IPS DF 6.9 (cell line): ENCODE measurements around the gene CLTCL1.

Source experiments
- DNase-seq: peaks from one replicate; pipeline ENCODE4 v3.0.0-alpha.2; 2013; ENCODE audit warnings: low read depth, low spot score
- H3K27ac ChIP-seq: one replicate; pipeline ENCODE4 v1.5.1; 2013; ENCODE audit warnings: low read length, control low read depth
- H3K27me3 ChIP-seq: 2 replicates; pipeline ENCODE4 v1.6.1; 2013; ENCODE audit warnings: mild to moderate bottlenecking, low read length; ENCODE audit not compliant: control insufficient read depth, insufficient read depth
- H3K36me3 ChIP-seq: 2 replicates; pipeline ENCODE4 v1.6.1; 2013; ENCODE audit warnings: low read length; ENCODE audit not compliant: control insufficient read depth, insufficient read depth
- H3K4me1 ChIP-seq: 2 replicates; pipeline ENCODE4 v1.6.1; 2013; ENCODE audit warnings: low read length; ENCODE audit not compliant: control insufficient read depth, insufficient read depth
- H3K4me3 ChIP-seq: 2 replicates; pipeline ENCODE4 v1.5.1; 2013; ENCODE audit warnings: mild to moderate bottlenecking, low read length
- H3K9me3 ChIP-seq: 2 replicates; pipeline ENCODE4 v1.6.1; 2013; ENCODE audit warnings: low read length, inconsistent platforms; ENCODE audit not compliant: control insufficient read depth, insufficient read depth
- WGBS: extraction: QIAGEN DNeasy Blood & Tissue Kit; methylation state at CpG from one replicate; pipeline ENCODE4 v1.1.7; 2013; ENCODE audit warnings: mixed read lengths, missing lambda C conversion rate; ENCODE audit not compliant: insufficient read length, insufficient coverage; 5-methylcytosine and 5-hydroxymethylcytosine counted together

CLTCL1 gene

DNA sequence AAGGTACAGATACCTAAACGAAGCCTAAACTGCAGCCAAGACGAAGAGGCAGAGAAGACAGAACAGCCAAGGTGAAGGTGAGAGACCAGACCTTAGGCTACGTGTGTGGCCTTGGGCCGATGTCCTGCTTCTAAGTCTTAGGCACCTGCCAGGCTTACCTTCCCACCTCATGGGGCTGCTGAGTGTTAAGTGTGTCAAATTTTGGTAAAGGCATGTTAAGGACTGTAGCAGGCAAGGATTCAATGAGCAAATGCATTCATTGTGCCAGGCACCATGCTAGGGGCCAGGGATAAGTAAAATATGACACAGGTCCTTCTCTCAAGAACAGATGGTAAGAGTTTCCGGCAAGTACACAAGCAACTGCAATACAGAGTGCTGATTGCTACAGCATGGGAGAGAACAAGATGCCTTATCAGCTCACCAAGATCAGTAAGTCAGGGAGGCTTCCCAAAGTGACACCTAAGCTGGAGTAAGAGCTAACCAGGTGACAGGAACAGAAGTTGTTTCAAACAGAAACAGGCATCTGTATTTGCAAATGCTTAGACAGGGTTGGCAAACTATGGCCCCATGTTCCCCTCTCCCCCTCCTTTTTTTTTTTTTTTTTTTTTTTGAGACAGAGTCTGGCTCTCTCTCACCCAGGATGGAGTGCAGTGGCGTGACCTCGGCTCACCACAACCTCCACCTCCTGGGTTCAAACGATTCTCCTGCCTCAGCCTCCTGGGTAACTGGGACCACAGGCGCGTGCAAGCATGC, 46.7 kb downstream of the CLTCL1 start:
- DNase-seq: no peak
- Histone ChIP-seq H3K4me1 (no peaks in the 10 kb centered on the region), H3K36me3 (peaks cover 4% of the 10 kb centered on the region), H3K9me3 (no peaks in the 10 kb centered on the region), H3K4me3 (no peak overlapping the region), H3K27me3 (no peaks in the 10 kb centered on the region), H3K27ac (no peak overlapping the region)
- WGBS: no CpG with 5 or more reads among the region's 10 CpGs

DNA sequence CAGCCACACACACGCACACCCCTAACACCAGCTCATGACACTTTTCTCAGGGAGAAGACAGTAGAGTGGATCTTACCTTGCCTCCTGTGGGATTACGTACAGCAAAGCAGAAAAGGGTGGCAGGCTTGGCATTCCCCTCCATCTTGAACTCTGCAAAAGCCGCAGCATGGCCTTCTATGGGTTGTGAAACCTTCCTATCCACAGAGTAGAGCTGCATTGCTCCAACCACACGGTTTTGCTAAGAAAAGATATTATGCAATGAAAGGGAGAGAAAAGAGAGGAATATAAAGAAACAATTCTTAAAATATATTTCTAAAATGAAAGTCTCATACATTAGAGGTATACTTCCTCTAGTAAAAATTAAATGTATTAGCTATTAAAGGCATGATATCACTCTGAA, 48.8 kb downstream of the CLTCL1 start:
- WGBS: no CpG with 5 or more reads among the region's 4 CpGs
- H3K4me3 ChIP-seq: no peak overlapping the region
- H3K27ac ChIP-seq: no peak overlapping the region
- peaks cover 4% of the 10 kb centered on the region for H3K36me3 ChIP-seq
- no peaks in the 10 kb centered on the region for H3K4me1 ChIP-seq
- no peaks in the 10 kb centered on the region for H3K27me3 ChIP-seq
- DNase-seq: no peak
- H3K9me3 ChIP-seq: no peaks in the 10 kb centered on the region

DNA sequence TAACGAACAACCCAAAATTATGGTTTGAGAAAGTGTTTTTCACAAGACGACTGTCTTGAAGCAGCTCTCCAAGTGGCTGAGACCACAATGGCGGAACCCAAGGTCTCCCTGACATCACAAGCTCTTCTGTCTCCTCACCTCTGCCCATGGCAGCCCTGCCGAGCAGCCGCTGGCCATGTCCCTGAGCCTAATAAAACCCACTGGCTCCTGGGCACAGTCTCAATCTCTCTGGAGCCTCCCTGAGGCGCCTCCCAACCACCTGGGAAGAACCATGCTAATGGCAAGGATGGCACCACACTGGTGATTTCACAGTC, 50.0 kb downstream of the CLTCL1 start:
- Histone ChIP-seq H3K27ac (no peak overlapping the region), H3K27me3 (no peaks in the 10 kb centered on the region), H3K4me1 (no peaks in the 10 kb centered on the region), H3K36me3 (peaks cover 4% of the 10 kb centered on the region), H3K4me3 (no peak overlapping the region), H3K9me3 (no peaks in the 10 kb centered on the region)
- no peak for DNase-seq
- no CpG with 5 or more reads among the region's 6 CpGs for WGBS

DNA sequence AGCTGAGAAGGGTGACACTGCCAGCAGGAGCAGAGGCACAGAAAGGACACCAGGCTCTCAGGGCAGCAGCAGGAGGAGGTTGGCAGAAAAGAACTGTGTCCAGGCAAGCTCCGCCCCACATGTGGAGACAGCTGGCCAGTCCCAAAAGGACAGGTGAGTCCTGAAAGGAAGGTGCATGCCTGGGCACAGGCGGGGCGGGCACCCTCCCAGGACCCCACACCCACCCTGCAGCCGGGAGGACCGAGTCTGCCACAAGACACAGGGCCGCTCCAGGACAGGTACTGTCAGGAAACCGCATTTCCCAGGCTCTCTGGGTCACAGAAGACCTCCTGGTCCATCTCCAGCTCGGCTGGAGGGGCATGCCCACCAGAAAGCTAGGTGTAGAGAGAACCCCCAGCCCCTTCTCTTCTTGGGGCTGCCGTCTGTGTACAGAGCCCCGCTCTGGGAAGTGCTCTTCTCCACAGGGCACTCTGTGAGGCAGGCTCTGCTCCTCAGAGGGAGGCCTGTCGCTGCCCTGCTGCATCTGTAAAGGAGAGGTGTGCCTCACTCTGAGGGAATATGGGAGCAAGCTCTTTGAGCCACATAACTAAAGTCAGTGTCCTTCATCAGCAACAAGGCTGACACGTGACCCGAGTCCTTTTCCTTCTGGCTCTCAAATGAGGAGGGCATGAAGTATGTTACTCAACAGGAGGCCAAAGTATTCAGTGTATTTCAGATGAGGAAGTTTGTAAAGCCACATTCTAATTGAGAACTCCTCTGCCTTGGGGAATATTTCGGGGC, 50.5 kb downstream of the CLTCL1 start:
- no peak for DNase-seq
- WGBS: no CpG with 5 or more reads among the region's 14 CpGs
- Histone ChIP-seq H3K9me3 (no peaks in the 10 kb centered on the region), H3K4me1 (no peaks in the 10 kb centered on the region), H3K4me3 (no peak overlapping the region), H3K27ac (no peak overlapping the region), H3K27me3 (no peaks in the 10 kb centered on the region), H3K36me3 (peaks cover 4% of the 10 kb centered on the region)

DNA sequence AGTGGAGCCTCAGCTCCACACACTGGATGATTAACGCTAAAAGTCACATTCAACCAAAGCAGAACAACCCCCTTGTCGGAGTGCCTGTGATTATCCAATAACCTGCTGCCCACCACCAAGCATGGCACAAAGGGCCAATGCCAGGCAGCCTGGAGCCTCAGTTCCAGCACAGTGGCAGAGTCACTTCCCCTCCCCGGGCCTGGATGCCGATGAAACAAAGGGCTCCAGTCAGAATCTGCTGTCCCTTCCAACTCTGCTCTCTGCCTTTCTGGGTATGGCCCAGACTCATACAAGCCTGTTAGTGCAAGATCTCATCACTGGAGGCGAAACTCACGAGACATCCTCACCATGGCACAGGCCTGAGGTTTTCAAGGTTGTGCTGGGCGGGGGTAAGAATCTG, 52.1 kb downstream of the CLTCL1 start:
- H3K27ac ChIP-seq: no peak overlapping the region
- DNase-seq: no peak
- no peaks in the 10 kb centered on the region for H3K27me3 ChIP-seq
- no peaks in the 10 kb centered on the region for H3K9me3 ChIP-seq
- no peaks in the 10 kb centered on the region for H3K4me1 ChIP-seq
- no peak overlapping the region for H3K4me3 ChIP-seq
- no CpG with 5 or more reads among the region's 7 CpGs for WGBS
- H3K36me3 ChIP-seq: peaks cover 6% of the 10 kb centered on the region

DNA sequence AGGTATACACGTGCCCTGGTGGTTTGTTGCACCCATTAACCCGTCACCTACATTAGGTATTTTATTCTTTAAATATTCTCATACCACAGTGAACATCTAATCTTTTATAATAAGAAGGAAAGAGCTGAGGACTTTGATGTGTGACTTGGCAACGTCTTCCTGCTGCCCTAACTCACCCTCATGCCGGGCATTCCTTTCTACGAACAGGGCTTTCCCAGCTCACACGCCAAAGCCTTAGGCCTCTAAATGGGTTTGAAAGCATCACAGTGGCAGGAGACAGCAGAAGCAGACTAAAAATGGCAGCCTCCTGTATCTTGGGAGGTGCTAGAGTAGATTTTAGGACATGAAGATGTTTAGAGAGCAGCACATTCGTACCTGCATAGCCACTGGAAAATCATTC, 52.6 kb downstream of the CLTCL1 start:
- no peak overlapping the region for H3K27ac ChIP-seq
- H3K36me3 ChIP-seq: peaks cover 7% of the 10 kb centered on the region
- H3K9me3 ChIP-seq: no peaks in the 10 kb centered on the region
- no peak overlapping the region for H3K4me3 ChIP-seq
- DNase-seq: no peak
- H3K4me1 ChIP-seq: no peaks in the 10 kb centered on the region
- H3K27me3 ChIP-seq: no peaks in the 10 kb centered on the region
- WGBS: no CpG with 5 or more reads among the region's 7 CpGs

DNA sequence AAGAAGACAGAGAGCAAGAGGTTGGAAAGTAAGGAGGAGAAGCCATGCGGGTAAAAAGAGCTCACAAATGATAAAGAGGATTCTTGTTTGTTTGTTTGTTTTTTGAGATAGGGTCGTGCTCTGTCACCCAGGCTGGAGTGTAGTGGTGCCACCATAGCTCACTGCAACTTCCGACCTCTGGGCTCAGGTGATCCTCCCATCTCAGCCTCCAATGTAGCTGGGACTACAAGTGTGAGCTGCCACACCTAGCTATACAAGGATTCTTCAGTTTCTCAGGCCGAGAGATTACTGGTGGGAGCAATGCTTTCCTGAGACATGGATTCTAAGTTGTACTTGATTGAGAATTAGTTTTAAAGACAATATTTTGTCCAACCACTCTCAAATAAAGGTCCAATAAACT, 55.6 kb downstream of the CLTCL1 start:
- Histone ChIP-seq H3K27ac (no peak overlapping the region), H3K4me3 (no peak overlapping the region), H3K27me3 (no peaks in the 10 kb centered on the region), H3K9me3 (no peaks in the 10 kb centered on the region), H3K36me3 (peaks cover 10% of the 10 kb centered on the region; the same call in 1 of the 2 replicates), H3K4me1 (no peaks in the 10 kb centered on the region)
- WGBS: no CpG with 5 or more reads among the region's 4 CpGs
- DNase-seq: no peak

DNA sequence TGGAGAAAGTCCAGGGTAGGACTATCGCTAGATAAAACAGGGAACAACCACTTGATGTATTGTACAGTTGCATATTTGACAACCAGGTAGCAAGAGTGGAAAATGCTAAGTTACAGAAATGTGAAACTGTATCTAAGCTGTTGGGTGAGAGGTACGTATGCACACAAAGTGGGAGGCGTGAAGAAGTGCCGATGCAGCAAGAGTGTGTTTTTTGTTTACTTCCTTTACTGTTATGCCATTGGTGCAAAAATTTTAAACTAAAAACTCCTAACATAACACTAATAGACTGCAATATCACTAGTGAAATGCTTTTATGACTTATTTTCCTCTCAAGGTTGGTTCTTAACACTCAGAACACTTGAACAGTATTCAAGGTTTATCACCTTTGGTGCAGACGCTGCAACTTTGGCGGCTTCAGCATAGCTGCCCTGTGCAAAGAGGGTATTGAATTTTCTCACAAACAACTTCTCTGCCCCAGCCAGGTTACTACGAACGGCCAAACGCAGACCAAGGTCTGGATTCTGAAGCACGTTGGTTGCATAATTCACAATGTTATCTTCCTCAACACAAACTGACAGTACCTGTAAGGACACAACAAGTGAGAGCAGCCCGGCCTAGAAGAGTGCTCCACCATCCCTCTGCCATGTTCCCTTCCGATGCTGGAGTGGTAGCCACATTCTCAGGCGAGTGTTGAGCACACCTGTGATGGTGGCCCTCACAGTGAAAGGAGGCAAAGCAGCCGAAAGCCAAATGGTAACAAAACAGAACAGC, 57.2 kb downstream of the CLTCL1 start:
- H3K36me3 ChIP-seq: peaks cover 10% of the 10 kb centered on the region; the same call in 1 of the 2 replicates
- WGBS: no CpG with 5 or more reads among the region's 14 CpGs
- H3K9me3 ChIP-seq: no peaks in the 10 kb centered on the region
- H3K27ac ChIP-seq: no peak overlapping the region
- DNase-seq: no peak
- no peaks in the 10 kb centered on the region for H3K27me3 ChIP-seq
- no peak overlapping the region for H3K4me3 ChIP-seq
- H3K4me1 ChIP-seq: no peaks in the 10 kb centered on the region

DNA sequence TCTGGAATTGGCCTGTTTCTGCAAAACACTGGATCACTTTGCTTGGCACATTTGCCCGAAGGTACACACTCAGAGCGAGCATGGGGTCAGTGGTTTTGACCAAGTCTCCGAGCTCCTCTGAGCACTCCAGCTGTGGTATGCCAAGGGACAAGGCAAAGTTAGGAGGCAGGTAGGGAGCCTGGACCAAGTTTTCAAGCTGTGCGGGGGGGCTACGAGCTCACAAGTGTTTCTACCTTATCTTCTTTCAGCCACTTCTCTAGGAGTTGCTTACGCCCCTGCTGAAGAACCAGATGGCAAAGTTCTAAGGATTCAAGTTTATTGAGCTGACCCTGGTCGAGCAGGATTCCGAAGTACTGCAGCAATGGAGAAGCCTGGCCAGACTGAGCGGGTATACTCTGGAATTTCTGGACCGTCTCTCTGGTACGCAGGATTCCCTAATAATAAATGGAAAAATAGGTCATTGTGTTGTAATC, 58.3 kb downstream of the CLTCL1 start:
- WGBS: no CpG with 5 or more reads among the region's 11 CpGs
- no peak for DNase-seq
- Histone ChIP-seq H3K27me3 (no peaks in the 10 kb centered on the region), H3K36me3 (peaks cover 10% of the 10 kb centered on the region; the same call in 1 of the 2 replicates), H3K4me1 (no peaks in the 10 kb centered on the region), H3K9me3 (no peaks in the 10 kb centered on the region), H3K4me3 (no peak overlapping the region), H3K27ac (no peak overlapping the region)

DNA sequence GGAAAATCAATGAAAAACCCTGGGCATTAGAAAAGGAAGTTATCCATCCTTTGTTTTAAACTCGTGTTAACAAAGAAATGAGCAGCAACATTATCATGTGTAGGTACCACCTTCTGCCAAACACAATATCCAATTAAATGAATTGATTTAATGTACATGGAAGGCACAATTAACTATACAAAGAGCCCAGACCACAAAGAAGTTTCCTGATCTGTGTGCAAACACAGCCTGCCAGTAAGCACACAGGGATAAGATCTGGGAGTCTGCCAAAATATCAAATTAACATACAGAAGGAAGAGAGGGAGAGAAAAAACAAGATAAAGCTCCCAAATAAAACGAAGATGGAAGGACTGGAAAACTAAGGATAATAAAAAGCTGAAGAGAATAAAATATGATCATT, 58.9 kb downstream of the CLTCL1 start:
- WGBS: no CpG with 5 or more reads among the region's 2 CpGs
- Histone ChIP-seq H3K36me3 (peaks cover 10% of the 10 kb centered on the region; the same call in 1 of the 2 replicates), H3K27ac (no peak overlapping the region), H3K27me3 (no peaks in the 10 kb centered on the region), H3K4me1 (no peaks in the 10 kb centered on the region), H3K9me3 (no peaks in the 10 kb centered on the region), H3K4me3 (no peak overlapping the region)
- DNase-seq: no peak
